DOHH2 (cell line): ENCODE results near the gene PTPRT.

Source experiments
- CTCF ChIP-seq: fragments of 200-600 bp; sonication (generic); IDR thresholded peaks from one replicate; pipeline ENCODE4 v1.5.1; 2014; ENCODE audit warnings: antibody characterized with exemption, mild to moderate bottlenecking, low read depth, low read length; ENCODE audit not compliant: poor library complexity, severe bottlenecking
- EZH2phosphoT487 ChIP-seq: fragments of 200-600 bp; sonication (generic); IDR thresholded peaks from 2 replicates; pipeline ENCODE4 v1.6.1; 2017; ENCODE audit warnings: borderline replicate concordance, mild to moderate bottlenecking, antibody characterized with exemption, low read length, moderate library complexity, mixed read lengths

- TF ChIP-seq CTCF, result no peak
- TF ChIP-seq EZH2phosphoT487, result no peak
Observed at GRCh38 chr20:43037605-43038309, 151.9 kb downstream of the PTPRT start.
